ENCODE results near the gene RBPJL.
"Not testable (repeated sequence)": the region's sequence is repeated elsewhere in the genome, so short reads cannot be mapped to it uniquely, and the experiment has no call there.

Gene RBPJL

DNA sequence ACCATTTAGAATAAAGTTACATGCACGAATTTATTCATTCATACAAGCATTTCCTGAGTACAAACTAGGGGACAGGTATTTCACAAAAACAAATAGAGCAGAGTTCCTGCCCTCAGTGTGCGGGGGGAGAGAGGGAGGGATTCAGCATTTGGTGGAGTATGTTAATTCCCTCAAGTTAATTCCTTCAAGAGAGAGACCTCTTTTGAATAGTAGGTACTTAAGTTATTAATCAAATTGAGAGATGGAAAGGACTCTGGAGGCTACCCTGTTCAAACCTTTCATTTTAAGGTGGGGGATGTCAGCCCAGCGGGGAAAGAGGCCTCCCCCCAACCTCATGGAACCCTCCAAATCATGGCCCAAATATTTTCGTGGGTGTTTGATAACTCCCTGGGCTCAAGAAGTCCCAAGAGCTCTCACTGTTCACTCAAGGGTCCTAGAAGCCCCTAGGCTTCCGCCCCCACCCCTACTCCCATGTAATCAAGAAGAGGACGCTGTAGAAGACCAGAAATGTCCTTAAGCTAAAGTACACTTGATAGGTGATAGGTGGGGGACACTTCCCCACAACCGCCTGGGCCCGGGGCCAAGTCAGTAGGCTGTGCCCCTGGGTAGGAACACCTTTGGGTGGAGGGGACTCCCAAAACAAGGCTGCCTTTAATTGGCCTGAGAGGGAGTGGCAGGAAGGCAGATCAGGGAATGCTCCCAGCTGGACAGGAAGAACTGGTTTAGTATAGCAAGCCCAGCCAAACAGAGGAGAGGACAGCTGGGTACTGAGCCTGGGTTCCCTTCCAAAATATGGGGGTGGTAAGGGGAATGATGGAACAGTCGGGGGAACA lies 38.7 kb downstream of the RBPJL start:
- DNase-seq: no peak

DNA sequence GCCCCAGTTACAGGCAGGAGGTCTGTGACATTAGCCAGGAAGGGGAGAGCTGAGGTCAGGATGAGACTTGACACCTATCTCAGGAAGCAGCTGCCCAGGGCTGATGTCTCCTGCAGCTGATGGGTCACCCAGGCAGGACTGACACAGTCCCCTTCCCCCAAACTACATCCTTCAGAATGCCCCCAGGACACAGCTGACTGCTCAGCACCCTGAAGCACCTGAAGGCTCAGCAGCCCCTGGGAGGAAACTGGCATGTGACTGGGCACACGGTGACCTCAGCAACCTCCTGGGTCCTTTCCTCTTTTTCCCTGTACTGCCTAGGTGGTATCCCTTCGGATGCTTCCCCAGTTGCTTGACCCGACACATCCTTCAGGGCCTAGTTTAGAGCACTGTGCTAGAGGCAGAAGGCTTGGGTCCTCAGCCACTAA lies 39.7 kb downstream of the RBPJL start:
- DNase-seq: no peak

DNA sequence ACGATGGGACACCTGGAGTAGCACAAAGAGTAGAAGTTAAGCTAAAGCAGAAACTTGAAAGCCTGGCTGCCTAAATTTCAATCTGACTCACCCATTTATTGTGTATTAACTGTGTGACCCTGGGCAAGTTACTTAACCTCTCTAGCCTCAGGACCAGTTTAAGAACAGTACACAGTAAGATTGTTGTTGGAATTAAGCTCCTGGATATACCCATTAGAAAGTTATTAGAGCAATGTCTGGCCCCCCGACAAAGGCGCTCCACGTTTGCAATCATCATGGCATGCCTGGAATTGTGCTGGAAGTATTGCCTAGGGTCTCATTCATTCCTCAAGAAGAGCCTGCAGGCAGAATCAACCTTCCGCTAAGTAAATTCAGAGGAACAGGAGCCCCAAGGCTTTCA lies 40.2 kb downstream of the RBPJL start:
- DNase-seq: no peak

DNA sequence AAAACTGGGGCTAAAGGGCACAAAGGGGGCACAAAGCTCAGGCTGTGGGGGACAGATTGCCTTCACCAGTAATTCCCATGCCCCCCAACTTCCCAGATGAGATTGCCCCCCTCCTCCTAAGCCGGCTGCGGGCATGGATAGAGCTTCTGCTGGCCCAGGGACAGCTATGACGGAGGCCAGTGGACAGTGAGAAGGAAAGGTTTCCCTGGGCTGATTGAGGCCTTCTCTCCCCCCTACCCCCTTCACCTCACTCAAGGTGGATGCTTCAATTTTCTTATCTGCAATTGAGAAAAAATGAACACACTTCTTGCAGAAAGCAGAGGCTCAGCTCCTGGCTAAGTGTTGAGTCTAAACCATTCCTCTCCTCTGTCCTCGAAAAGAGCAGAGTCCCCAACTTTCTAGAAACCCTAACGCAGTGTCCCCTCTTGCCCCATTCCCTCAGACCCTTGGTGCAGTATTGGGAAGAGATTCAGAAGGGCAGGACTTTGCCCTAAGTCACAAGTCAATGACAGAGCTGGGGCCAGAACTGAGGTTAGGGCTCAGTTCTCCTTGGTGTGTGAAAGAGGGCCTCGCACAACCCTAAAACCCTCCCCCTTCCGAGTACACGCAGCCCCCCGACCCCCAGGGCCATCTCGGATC lies 40.8 kb downstream of the RBPJL start:
- no peak for DNase-seq

DNA sequence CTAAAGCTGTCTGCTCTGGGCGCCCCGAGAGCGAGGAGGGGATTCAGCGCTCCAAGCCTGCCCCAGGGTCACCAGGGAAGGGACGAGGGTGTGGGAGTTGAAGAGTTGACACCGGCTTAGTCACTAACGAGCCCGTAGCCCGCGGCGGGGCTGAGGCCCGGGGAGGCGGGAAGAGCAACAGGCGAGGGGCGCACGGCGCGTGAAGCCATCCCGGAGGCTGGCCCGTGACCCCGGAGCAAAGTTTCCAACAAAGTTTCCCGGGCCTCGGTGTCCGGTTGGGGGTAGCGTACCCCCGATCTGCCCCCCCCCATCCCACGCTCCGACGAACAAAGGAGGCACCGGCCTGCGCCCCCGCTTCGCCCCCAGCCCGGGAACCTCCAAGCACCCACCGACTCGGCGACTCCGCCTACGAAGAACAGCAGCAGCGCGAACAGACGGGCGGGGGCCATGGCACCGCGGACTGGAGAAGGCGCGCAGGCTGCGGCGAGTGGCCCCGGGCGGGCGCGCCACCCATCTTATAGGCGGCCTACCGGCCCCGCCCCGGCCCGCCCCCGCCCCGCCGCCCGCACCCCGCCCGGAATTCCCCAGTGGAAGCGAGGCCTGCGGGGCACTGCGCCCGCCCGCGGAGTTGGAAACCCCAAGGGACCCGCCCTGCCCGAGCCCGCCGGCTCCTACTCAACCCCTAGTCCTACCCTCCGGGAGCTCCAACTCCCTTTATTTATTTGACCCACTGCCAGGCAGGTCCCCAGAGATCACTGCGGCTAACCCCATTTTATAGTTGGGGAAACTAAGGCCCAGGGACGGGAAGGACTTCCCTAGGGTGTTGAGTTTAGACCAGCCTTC lies 41.5 kb downstream of the RBPJL start, which contains the start of gene SDC4:
TSS of gene SDC4 (minus strand) at position 489 of the 843 bp plus-strand sequence. CDS start at position 449, 40 bp downstream.
- DNase-seq: peak; percentile 37 to 74

DNA sequence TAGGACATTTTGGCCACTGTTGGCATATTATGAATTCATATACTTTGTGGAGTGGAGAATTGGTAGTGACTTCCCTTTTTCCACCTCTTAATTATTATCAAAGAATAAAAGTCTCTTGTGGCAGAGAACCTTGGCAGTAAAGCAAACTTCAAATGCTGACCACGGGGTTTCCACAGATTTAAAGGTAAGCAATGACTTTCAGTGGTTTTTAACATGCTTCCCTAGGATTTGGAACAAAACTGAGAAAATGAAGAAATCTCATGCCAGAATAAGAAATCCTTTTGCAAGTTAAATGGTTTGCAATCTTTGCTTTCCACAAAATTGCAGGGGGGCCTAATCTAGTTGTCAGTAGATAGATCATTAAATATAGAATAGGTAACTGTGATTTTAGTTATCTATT lies 43.6 kb downstream of the RBPJL start:
- DNase-seq: no peak

DNA sequence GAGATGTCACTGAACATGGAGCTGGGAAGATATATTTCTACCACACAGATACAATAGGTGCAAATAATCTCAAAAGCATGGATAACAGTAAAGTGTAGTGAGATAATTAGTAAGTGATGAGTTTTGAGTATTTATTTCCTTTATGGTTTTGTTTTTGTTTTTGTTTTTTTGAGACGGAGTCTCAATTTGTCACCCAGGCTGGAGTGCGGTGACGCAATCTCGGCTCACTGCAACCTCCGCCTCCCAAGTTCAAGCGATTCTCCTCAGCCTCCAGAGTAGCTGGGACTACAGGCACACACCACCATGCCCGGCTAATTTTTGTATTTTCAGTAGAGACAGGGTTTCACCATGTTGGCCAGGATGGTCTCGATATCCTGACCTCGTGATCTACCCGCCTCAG lies 44.2 kb downstream of the RBPJL start:
- DNase-seq: not testable (repeated sequence)

DNA sequence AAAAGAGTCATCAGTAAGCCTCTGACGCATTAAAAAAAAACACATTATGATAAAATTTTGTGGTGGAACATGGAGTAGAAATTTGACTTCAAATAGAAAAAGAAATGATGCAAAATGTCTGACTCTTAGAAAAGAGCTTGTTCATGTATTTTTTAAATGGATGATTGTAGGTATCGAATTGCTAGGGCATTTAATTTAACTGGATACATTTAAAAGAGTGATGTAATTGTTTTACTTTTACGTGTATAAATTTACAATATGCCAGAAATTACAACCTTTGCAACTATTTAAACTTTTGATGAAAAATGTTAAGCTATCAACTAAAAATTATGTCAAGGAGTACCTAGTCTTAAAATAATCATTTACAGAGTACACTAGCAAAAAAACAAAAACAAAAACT lies 46.1 kb downstream of the RBPJL start:
- no peak for DNase-seq

DNA sequence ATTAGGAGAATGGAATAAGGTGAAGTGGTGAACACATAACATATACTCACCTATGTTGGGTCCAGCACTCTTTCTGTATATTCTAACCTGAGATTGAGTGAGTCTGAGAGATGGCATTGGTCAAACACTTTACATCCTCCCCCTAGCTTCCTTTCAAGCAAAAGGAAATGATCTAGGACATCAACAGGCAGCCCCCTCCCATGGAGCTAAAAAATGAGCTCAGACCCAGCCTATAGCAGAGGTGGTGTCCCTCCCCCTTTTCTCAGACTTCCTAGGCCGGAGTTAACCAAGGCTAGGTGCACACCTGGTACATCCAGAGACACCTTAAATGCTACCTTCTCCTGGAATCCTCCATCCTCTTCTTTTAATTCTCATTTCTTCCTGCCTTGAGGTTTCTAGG lies 47.1 kb downstream of the RBPJL start:
- no peak for DNase-seq

DNA sequence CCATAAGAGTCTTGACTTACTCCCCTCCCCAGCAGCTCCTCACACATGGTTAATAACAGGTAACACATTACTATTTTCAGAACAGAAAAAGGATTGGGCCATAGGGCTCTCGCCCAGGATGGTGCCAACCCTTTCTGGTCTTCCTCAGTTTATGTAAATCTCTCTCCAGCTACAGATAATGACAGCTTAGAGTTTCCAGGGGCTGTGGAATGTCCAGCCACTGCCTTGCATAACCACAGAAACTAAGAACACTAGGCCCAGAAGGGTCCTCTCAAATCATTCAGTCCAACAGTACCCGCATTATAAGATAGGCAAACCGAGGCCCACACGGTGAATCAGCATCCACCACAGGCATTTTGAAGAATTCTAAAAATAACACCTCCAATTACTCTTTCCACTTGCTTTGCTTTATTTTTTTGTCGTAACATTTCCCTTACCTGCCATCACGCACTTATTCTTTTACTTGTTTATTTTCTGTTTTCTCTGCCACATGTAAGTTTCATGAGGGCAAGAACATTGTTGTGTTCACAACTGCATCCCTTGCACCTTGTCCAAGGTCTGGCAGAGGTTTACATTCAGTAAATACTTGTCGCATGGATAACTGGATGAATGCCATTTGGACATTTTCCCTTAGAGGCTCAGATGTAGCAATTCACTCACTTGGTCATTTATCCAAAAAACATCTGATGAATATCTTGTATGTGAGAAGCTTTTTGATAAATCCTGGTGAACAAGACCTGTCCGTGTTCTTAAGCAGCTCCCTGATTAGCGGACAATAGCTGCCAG lies 48.0 kb downstream of the RBPJL start:
- no peak for DNase-seq

DNA sequence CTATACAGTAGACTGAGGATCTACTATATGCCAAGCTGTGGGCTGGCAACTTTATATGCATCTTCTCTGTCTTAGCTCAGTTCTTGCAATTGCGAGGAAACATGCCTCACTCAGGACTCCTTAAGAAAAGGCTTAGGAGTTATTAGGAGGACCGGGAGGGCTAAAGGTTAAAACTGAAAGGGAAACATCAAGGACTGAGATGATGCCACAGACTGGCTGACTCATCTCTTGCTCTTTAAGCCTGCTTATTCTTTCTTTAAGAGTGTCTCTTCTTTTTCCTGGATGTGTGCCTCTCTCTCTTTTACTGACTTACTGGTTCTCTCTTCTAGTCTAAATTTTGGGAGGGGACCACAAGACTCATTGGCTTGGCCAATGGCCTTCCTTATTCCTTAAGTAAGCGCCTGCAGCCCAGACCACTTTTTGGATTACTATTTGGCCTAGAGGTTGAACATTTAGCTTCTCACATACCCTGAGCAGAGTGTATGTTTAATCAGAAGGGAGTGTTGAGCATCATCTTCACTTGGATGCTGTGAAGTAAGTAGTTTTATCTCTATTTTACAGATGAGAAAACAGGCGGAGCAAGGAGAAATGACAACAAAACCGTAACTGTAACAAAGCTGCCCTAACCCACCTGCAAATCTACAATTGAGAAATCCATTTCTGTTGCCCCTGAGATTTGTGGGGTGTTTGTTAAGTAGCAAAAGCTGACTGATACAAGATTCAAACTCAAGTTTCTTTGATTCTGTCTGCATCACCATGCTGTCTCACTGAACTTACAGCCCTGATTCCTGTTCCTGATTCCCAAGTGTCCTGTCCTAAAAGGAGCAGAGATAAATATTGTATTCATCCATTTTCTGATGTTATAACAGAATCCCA lies 48.8 kb downstream of the RBPJL start:
- DNase-seq: no peak

DNA sequence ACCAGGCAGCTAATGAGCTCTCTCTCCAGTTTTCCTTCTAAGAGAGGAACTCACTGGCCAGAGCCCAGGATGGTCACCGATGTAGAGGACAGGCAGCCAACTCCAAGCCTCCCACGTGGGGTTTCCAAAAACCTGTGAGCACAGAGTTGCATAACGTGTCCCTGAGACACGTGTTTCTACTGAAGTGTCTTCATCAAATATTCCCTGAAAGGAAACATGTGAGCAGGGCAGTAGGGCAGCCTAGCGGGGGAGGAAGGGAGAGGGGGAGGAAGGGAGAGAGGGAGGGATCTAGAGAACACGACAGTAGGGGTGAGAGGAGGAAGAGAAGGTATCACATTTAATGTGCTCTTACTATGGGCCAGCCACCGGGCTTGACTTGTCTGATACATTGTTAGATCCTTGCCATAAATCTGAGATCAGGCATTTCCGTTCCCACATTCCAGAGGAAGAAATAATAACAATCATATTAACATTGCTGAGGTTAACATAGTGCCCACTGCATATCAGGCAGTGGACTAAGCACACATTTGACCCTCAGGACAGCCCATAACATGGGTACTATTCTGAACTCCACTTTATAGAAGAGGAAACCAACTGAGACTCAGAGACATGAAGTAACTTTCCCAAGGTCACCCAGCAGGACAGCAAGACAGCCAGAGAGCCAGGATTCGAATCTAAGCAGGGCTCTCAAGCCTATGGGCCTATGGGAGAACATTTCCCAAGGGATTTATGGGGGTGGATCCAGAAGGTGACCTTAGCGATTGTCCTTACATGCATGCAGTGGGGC lies 51.8 kb downstream of the RBPJL start:
- DNase-seq: peak in 1 of 2 donors; percentile 10

DNA sequence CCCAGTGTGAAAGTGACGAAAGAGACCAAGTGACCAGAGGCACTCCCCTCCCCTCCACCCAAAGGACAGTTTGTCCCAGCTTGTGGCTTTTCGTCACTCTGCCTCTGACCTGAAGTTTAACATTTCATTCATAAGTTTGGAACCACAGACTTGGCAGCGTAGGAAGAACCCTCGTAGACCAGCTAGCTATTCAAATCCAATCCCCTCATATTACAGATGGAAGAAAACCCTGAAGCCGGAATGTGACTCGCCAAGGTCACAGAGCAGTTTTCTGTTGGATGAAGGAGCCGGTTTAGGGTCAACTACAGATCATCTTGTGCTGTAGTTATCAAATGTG lies 52.4 kb downstream of the RBPJL start:
- no peak for DNase-seq

DNA sequence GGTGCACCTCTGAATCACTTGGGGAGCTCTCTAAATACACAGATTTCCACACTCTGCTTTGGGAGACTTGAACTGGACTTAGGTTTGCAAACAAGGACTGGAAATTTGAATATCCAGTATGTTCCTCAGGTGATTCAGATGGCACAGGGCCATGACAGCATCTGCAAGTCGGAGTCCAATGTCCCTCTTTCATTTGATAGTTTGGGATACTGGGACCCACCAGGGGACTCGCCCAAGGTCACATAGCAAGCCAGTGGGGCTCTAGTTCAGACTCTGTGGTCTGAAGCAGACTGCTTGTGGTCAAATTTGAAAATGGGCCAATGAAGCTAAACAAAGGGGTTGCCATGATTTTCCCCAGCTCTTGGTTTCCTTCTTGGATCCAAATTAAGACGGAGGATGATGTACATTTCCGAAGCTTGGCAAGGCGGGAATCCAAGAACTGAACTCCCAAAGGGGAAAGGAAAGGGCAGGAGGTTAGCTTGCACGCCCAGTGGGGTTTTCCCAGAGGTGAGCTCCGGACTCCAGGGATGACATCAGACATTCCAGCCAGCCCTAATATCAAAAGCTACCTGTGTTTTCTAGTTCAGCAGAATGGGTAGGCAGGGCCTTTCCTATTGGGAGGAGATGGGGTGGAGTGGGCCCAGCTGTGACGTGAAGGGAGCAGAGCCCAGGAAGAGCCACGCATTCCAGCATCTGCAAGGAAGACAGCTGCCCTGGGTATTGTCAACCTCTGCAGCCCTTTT lies 52.9 kb downstream of the RBPJL start:
- no peak for DNase-seq

DNA sequence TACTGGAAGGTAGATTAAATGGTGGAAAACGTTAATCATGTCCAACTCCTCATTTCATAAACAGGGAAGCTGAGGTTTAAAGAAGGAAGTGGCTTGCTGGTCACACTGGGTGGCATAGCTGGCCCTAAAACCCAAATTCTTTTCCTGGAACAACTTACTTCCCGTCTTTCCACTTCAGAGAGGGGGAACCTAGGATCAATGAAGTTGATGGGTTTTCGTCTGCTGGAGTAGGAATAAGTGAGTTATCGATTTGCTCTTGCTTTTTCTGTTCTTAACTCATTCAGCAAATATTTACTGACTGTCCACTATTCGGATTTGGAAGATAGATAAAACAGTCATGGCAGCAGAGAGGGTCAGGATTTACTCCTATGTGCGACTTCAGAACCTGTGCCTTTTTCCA lies 55.2 kb downstream of the RBPJL start:
- DNase-seq: no peak

DNA sequence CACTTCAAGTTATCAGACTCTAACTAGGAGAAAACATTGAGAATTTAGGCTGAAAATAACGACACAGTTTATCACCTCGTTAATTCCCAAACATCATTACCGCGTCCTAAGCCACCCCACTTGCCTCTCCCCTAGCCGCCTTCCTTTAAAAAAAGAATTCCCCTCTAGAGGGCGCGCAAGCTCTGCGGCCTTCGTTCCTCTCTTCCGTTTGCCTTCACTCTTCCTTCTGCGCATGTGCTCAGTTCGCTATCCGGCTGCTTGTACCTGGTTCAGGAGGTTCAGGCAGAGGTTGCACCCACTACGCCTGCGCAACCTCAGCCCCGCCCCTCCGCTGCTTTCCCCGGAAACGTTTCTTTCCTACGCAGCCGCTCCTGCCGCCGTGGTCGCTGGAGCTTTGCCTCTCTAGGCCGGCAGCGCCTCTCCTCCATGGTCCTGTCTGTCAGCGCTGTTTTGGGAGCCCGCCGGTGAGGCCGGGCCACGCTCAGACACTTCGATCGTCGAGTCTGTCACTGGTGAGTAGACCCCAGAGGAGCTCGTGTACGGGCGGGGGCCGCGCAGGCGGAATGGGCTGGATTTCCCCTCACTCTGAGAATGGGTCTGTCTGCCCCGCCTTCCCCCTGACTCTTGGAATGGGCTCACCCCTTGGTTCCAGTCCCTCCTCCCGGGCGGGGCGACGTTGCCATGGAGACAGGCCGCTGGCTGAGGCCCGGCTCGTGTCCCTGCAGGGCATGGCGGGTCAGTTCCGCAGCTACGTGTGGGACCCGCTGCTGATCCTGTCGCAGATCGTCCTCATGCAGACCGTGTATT lies 56.4 kb downstream of the RBPJL start, which contains the start of gene SYS1:
TSS of gene SYS1 (plus strand) at position 353 of the 807 bp plus-strand sequence. CDS start at position 729, 376 bp downstream.
- peak; percentile 99 for DNase-seq

DNA sequence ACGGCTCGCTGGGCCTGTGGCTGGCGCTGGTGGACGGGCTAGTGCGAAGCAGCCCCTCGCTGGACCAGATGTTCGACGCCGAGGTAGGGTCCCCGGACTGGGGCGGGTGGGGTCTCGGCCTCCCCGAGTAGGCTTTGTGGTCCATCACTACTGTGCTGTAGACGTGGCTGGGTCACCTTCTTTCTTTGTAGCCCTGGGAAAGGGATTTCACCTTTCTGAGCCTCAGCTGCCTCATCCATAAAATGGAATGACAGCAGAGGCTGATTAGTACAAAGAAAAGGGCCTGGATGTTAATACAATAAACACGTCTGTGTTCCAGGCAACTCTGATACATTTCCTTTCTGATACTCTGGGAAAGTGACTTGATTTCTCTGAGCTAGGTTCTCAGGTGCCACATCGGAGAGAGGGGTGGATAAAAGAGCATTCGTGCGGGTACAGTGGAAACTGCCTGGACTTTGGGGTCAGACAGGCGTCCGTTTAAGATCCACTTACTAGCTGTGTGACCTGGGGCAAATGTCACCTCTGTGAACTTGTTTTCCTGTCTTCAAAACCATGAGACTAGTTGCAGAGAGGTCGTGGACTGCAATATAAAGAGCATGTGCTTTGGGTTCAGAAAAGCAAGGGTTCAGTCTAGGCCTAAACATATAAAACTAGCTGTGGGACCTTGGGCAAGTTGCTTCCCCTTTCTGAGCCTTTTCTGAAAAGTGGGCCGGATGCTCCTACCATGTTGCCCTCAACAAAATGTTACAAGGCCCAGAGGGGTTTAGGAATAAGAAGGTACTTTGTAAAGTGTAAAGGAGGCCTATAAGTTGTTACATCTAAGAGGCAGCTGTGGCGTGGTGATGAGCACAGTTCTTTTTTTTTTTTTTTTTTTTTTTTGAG lies 57.2 kb downstream of the RBPJL start:
- DNase-seq: no peak

DNA sequence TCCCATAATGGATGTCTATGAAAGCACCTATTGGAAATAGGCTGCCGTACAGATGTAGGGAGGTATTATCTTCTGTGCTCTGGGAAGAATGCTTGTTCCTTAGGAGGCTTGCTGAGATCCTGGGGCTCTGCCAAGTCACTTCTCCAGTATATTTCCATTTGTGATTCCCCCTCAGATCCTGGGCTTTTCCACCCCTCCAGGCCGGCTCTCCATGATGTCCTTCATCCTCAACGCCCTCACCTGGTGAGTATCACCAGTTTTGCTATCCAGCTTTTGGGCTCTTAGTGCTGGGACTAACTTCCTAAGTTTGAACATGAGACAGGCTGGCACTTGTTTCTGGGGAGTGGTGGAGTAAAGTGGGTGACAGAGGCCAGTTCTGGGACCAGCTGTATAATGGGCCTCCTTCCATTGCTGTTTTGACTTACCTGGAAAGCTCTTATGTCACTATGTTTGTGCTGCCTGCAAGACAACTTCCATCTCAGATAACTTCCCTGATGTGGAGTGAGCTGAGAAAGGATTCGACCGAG lies 58.9 kb downstream of the RBPJL start:
- DNase-seq: no peak

Measured in CD4-positive, alpha-beta T cell treated with Interferon alpha-2 for 1 hour (primary cell).